Stimulated activated CD8-positive, alpha-beta memory T cell treated with anti-CD3 and anti-CD28 coated beads, Interleukin-4, amount 100 ng/mL, for 1 hour (primary cell): ENCODE measurements around the gene AFG3L2.

ENCODE experiments used
- DNase-seq, 2 donors: peaks; one replicate each; pipeline ENCODE4 v3.0.0-alpha.2; 2020; ENCODE audit warnings: low read depth in 2 of 2, low spot score in 1 of 2

AFG3L2 gene

DNA sequence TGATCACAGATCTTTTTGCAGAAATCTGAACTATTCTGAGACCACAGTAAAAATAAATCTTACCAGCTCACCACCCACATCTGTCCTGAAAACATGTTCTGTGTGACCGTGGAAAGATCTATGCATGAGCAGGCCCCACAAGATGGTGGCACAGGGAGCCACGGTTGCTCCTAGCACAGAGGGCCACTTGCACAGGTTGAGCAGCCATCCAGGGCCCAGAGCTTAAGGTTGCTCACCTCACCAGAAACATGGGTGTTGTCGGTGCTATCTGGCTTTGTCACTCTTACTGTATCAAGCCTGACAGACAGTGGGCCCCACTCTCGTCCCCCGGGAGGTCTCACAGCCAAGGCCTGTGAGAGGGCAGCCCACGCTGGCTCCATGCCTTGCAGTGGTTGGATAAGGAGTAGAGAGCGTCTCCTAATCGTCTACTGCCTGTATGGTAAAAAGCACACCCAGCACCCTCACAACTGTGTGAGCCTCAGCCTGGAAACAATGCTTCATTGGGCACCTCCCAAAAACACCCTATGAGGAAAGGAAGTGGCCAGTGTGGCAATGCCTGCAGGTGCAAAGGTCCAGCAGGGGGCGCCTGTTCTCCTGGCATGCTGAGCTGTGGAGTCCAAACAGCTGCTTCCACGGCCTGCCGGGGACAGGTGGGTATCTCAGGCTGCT is 49.4 kb downstream of the AFG3L2 start:
- DNase-seq = peak; percentile 41 to 57

DNA sequence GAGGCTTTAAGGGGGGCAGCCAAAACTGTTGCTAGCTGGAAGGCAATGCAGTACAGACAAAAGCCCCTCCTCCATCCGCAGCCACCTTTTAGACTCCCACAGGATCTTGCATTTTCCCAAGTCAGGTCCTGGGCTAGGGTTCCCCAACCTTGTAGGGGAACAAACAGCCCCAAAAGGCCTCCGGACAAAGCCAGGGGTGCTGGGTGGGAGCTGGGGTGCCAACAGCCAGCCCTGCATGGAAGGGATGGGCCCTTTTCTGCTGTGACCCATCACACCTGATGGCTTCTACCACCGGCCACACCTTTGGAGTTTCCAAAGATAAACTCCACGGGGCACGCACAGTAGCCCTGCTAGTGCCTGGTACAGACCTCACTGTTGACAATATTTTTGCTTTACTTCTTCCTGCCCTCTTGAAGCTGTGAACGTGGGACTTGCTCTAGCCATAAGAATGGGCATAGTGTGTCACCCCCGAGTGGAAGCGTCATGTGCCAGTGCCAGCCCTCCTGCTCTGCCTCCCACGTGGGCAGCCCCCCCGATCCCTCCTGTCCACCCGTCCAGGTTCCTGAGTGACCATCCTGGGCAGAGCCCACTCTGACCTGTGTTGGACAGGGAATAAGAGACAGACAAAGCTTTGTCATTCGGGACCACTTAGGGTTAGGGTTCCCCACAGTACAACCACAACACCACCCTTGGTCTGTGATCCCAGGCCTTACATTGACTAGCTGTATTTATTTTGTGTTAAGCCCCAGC is 50.1 kb downstream of the AFG3L2 start:
- no peak for DNase-seq

GRCh38 chr18:12325726-12326245 is 51.2 kb downstream of the AFG3L2 start:
- no peak for DNase-seq

DNA sequence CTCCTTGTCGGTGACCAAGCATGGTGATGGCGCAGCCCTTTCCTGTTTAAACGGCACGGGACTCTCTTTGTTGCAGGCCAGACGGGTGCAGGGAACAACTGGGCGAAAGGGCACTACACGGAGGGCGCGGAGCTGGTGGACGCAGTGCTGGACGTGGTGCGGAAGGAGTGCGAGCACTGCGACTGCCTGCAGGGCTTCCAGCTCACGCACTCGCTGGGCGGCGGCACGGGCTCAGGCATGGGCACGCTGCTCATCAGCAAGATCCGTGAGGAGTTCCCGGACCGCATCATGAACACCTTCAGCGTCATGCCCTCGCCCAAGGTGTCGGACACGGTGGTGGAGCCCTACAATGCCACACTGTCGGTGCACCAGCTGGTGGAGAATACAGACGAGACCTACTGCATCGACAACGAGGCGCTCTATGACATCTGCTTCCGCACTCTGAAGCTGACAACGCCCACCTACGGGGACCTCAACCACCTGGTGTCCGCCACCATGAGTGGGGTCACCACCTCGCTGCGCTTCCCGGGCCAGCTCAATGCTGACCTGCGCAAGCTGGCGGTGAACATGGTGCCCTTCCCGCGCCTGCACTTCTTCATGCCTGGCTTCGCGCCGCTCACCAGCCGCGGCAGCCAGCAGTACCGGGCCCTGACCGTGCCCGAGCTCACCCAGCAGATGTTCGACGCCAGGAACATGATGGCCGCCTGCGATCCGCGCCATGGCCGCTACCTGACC is 51.9 kb downstream of the AFG3L2 start:
- DNase-seq = no peak

DNA sequence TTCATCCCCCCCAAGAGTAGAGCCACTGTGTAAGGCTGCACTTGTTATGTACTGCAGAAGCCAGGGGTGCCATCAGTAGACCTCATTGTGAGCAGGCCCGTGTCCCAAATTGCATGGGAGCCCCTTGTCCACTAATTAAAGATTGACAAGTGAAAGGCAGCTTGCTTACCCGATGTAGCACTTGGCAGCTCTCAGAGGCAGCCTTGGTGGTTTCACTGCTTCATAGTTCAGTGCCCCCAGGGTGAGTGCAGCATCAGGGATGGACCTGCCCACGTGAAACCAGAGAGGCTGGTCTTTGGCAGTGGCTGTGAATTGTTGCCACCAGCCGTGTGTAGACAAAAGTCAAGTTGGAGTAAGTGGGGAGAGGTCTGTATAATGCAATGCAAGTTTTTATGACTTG is 55.7 kb downstream of the AFG3L2 start:
- DNase-seq = no peak

- no peak for DNase-seq
These were observed 58.2 kb downstream of the AFG3L2 start for GRCh38 chr18:12318857-12319256.

DNA sequence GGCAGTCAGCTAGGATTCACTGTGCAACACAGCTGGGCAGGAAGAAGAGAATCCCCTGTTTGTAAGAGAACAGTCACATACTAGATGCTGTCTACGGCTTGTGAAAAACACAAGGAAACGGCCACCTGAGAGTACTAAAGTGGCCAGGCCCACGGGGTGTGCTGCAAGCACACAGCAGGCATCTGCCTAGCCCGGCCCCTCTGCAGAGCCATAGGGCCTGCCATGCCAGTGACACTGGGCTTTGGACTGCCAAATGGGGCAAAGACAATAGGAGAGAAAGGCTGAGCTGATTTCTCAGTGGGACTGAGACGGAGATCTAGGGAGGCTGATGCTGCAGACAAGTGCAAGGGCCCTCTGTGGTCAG is 58.7 kb downstream of the AFG3L2 start:
- no peak for DNase-seq

- no peak for DNase-seq
These were observed 59.2 kb downstream of the AFG3L2 start for GRCh38 chr18:12317664-12318333.

DNA sequence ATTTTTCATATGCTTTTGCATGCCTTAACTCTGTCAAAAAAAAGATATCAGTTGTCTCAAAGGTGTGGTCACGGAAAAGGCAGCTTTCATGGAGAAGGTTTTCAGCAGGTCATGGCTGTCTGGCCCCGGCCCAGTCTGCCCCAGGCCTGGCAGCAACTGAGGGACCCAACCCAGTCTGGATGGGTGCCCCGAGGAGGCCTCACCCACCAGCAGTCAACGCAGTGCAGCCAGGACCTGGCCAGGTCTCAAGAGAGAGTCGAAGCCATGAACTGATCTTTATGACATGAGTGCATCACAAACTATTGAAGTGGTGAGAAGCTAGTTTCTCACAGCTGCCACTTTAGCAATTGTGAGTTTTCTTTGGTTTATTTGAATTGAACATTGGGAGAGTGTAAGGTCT is 61.1 kb downstream of the AFG3L2 start:
- DNase-seq = no peak

DNA sequence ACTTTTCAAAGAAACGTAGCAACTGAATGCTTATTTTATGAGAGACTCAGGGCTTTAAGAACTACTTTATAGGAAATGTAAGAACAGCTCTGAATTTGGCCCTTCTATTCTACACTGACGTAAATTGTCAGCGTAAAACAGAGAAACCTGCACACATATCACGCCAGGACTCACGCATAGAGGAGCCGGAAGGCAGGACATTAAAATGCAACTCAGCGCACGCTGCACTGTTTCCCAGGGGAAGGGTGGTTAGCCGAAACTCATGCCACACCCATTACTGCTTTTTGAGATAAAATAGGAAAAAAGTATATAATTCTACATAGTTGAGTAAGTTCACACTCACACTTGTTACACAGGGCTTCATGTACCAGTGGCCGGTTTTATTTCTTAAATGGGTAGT is 61.5 kb downstream of the AFG3L2 start:
- DNase-seq = no peak

DNA sequence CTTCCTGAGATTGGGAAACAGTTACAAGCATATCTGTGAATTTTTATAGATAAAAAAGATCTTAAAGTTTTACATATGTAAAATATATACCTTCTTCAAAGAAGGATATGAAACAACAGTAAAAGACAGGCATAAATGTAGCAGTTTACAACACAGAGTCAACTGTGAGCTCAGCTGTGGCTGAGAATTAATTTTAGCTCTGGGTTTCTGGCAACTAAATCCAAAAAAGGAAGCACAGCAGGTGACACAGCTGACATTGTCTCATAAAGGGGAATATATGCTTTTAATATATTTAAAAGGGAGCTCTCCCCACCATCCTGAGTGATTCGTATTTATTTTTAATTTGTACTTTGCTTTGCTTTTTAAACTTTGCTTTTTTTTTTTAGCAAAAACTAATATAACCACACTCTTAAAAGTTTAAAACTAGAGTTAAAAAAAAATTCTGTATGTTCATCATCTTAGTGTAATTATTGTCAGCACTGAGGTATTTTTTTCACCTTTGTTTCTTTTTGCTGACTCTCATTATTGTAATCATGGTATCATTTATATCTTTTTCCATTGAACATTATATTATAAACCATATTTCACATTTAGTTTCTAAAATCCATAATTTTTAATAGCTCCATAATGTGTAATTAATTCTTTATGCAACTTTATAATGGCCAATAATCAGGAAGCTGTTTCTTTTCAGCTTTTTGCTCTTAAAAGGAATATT is 62.3 kb downstream of the AFG3L2 start:
- no peak for DNase-seq

DNA sequence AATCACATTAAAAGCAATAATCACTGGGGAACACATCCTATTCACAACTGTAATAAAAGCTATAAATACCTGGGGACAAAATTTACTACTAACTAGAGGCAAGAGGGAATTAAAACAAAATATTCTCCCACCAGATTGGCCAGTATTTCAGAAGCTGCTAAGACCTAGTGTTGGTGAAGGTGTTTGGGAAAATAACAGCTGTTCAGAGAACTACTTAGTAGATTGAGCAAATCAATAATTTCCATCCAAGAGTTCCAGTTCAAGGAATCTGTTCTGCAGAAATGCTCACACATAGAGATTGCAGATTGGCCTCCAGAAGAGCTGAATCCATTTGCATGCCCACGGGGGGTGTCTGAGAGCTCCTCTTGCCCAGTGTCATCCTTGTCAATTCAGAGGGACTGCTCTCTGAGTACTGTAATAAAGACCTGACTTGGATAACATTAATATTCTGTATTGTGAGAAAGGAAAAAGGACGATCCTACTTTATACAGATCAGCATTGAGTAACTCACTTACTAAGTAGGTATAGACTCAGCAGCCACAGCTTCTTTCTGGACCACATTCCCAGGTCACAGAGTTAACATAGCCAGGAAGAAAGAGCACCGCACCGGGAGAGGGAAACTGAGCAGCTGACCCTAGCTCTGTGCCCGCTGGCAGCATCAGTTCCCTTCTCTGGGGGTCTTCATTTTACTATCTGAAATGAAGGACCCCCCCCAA is 63.3 kb downstream of the AFG3L2 start:
- no peak for DNase-seq

GRCh38 chr18:12312976-12313375 is 64.1 kb downstream of the AFG3L2 start:
- no peak for DNase-seq

GRCh38 chr18:12310762-12311161 is 66.3 kb downstream of the AFG3L2 start:
- no peak for DNase-seq

DNA sequence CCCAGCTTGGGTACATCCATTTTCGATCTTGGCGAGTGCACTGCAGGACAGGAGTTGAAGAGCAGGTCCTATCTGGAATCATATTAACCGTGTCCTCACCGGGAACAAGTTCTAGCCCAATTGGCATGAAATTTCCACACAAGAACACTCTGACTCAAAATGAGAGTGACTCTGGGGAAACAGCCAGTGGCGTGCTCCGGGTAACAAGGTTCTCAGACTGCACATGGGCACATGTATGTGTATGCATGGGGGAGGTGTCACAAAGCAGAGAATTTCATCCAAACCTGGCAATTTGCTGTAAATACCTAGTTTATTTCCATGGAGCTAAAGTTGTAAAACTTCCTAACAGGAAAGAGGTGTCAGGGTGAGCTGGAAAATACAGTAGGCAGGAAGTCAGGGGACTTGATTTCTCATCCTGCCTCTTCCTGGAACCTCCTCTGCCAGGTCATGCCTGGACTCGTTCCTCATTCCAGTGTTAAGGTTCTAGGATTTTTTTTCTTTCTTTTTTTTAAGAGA is 67.3 kb downstream of the AFG3L2 start:
- no peak for DNase-seq

GRCh38 chr18:12308386-12309100 is 68.5 kb downstream of the AFG3L2 start:
- no peak for DNase-seq

DNA sequence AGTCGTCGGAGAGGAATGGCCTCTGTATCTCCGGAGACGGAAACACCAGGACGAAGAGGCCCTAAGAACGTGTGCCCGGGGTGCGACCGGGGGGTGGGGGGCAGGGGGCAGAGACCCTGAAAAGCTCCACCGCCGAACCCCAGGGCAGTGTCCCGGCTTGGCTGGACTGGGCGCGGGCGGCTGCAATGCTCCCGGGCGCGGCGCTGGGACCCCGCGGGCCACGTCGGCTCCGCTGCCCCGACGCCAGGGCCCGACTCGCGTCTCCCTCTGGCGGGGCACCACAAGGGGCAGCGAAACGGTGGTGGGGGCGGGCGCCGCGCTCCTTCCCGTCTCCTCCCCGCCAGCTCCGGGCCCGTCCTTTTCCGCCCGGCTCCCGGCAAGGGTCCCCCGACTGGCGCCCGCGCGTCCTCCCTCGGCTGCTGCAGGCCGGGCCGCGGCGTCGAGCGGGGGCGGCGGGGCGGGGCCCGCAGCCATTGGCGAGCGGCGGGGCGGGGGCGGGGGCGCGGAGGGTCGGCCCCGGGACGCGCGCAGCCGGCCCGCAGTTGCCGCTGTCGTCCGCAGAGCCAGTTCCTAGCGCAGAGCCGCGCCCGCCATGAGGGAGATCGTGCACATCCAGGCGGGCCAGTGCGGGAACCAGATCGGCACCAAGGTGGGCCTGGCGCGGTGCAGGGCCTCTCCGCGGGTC is 69.2 kb downstream of the AFG3L2 start, which contains the start of gene TUBB6:
Gene TUBB6 (plus strand): TSS at position 541 of the 685 bp plus-strand sequence. CDS start 52 bp downstream, at position 593.
- no peak for DNase-seq
